GM21786 (cell line): ENCODE results near the gene SSU72.
"Not testable (repeated sequence)": the region's sequence is repeated elsewhere in the genome, so short reads cannot be mapped to it uniquely, and the experiment has no call there.

Experiments used
- ATAC-seq: cut with Tn5 transposase; IDR thresholded peaks from one replicate; pipeline ENCODE4 v1.9.1; 2021; ENCODE audit not compliant: unreplicated experiment

Gene SSU72

DNA sequence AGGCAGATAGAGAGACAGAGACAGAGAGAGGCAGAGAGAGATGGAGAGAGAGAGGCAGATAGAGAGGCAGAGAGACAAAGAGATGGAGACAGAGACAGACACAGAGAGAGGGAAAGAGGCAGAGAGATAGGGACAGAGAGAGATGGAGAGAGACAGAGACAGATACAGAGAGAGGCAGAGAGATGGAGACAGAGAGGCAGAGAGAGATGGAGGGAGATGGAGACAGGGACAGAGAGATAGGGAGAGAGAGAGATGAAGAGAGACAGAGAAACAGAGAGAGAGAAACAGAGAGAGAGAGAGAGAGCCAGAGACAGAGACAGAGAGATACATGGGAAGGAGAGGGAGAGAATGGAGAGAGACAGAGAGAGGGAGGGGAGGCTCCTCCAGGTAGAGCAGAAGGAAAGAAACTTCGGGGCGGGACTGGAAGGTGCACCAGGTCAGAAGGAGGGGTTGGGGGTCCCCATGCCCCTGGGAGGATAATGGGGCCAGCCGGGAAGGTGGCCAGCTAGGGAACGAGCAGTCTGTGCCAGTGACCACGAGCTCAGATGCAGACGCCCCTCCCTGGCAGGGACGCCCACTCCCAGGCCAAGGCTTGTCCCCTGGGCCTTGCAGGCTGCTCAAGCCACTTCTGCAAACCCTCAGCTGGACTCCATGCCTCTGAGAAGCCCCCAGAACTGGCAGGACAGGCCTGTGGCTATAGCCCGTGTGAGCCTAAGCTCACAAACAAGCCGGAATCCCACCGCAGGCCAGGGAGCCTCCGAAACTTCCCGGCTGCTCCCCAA is 22.0 kb upstream of the SSU72 start:
- no peak for ATAC-seq

DNA sequence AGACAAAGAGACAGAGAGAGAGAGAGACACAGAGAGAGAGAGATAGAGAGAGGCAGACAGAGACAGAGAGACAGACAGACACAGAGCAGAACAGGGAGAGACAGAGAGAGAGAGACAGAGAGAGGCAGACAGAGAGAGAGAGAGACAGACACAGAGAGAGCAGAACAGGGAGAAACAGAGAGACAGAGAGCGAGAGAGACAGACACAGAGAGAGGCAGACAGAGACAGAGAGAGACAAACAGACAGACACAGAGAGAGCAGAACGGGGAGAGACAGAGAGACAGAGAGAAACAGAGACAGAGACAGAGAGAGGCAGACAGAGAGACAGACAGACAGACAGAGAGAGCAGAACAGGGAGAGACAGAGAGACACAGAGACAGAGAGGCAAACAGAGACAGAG is 20.7 kb upstream of the SSU72 start:
- ATAC-seq, result not testable (repeated sequence)

DNA sequence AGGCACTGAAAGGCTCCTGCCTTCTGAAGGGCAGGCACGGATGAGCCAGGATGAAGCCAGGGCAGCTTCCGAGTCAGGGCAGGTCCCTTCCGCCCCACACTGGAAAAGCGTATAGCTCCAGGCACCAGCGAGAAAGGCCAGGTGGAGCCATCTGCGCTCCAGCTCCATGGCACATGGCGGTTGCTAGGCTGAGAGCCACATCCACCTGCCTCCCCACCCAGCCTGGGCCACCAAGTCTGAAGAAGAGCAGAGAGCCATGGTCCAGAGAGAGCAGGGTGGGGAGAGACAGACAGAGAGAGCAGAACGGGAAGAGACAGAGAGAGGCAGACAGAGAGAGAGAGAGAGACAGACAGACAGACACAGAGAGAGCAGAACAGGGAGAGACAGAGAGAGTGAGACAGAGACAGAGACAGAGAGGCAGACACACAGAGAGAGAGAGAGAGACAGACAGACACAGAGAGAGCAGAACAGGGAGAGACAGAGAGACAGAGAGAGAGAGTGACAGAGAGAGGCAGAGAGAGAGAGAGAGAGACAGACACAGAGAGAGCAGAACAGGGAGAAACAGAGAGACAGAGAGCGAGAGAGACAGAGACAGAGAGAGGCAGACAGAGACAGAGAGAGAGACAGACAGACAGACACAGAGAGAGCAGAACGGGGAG is 20.1 kb upstream of the SSU72 start:
- ATAC-seq, result no peak

DNA sequence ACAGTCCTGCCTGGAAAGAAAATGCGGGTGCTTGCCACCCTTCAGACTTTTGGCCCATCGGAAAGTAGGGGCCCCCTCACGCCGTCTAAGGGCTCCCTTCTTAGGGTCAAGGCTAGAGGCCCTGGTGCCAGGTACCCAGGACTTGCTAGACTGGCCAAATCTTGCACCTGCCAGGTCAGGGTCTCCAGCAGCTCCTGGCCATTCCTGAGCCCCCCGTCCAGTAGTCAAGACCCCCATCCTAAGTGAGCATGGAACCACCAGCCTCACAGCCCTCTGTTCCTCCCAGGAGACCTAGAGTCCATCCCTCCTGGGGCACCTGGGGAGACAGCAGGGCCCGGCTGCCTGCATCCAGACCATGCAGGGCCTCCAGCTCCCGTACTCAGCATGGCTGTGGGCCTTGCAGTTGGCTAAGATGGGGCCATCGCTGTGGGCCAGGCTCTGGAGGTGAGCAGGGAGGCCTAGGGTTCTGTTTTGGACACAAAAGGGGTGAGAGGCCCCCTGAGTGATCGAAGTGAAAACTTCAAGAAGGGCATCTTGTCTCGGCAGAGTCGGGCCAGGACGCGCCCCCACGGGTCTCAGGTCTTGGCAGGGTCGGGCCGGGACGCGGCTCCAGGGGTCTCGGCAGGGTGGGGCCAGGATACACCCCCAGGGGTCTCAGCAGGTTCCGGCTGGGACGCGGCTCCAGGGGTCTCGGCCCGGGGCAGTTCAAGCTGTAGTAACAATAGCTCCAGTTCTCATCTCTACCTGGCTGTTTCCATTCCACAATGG is 19.4 kb upstream of the SSU72 start:
- ATAC-seq, result no peak

DNA sequence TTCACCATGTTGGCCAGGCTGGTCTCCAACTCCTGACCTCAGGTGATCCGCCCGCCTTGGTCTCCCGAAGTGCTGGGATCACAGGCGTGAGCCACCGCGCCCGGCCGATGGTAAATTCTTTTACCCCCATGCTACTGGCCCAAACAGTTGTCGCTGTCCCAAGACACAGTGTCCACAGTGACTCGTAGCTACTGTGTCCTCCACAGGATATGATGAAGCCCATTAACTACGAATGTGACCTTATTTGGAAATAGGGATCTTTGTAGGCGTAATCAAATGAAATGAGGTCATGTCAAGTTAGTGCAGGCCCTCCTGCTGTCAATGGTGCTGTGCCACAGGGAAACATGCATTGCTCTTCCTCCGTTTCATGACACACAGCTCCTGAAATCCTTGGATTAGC is 16.8 kb upstream of the SSU72 start:
- ATAC-seq, result no peak

DNA sequence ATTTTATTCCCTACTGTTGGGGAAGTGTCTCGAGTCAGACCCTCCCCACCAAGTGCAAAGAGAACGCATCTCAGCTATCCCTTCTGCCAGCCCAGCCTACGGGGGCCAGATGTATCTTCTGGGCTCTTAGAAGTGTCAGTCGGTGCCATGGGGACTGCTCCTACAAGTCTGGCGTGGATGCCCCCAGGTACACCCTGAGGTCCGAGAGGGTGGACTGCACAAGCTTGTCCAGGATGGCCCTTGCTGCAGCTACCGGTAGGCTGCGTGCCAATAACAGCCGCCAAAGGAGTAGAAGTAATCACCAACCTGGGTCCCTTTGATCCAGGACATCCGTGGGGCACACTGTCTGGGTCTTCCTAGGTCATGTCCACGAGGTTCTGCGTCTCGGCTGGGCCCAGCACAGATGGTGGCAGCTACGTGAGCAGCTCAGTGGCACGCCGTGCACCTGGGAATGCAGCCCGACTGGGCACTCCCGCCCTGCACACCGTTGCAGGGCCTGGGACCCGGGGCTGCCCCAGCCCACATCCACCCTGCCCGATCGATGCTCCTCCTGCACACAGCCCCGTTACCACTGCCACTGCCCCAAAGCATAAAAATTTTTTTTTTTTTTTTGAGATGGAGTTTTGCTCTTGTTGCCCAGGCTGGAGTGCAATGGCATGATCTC is 8.8 kb upstream of the SSU72 start:
- no peak for ATAC-seq

DNA sequence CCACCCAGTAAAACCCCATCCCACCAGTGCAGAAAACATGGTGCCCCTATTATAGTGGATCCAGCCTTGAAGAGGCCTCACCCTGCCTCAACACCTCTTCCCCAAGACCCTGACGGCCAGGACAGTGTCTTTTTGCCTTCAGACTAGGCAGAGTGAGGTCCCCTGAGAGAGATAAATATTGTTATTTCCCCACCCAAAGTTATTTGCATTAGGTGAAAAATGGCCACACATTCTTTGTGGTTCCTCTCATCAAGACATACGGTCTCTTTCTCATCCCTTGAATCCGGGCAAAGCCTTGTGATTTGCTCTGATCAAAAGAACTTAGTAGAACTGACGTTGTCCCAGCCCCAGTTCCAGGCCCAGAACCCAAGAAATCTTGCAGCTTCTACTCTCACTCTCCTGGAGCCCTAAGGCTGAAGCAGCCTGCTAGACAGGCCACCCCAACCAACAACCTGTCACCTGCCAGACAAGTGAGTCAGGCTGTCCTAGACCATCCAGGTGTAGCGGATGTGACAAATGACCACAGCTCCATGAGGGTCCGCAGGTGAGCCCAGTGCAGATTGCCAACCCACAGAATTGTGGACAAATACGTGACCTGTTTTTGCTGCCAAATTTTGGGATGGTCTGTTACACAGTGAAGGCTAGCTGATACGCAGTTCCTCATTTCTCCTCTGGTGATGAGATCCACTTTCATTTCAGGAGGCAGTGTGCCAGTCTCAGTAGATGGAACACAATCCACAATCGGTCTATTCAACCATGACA is 8.1 kb upstream of the SSU72 start:
- no peak for ATAC-seq

DNA sequence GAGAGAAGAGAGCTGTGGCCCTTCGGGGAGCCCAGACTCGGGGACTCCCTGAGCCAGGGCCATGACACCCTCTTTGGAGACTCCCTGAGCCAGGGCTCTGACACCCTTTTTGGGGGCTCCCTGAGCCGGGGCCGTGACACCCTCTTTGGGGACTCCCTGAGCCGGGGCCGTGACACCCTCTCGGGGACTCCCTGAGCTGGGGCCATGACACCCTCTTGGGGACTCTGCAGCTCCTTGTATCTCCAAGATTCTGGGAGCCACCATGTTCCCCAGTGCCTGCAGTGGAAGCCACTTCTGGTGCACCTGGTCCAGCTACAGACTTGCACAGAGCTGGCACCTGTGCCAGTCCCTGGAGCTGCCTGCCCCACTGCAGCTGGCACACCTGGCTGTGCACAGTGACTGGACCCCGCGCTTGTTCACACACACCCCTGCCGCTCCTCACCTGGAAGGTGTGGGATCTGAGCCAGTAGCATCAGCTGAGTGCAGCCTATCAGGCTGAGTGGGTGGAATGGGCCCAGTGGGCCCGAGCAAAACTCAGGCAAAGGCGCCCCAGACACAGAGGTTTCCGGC is 3.8 kb upstream of the SSU72 start:
- no peak for ATAC-seq

DNA sequence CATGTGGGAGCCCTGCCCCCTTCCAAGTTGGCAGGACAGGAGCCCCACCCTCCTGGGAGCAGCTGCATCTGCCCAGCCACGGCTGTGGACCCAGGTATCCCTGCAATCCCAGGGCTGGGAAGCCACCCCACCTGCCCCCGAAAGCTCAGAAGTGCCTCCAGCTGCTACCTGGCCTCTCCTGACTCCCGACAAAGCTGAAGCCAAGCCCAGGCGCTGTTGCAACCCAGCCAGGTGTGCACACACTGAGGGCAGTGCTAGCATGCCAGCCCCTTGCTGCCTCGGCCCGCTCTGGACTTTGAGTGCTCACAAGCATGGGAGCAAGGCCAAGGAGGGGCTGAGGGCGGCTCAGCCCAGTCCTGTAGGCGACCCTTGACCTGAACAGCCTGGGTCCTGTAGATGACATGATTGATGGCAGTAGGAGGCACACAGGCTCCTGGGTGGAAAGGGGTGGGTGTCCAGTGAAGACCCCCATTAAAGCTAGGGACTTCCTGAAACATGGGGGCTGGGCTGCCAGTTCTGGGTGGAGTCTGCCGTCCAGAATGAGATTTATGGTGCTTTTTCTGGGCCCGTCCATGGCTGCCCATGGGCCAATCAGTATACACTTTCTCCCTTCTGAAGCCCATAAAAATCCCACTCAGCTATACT is 2.8 kb upstream of the SSU72 start:
- ATAC-seq, result no peak

DNA sequence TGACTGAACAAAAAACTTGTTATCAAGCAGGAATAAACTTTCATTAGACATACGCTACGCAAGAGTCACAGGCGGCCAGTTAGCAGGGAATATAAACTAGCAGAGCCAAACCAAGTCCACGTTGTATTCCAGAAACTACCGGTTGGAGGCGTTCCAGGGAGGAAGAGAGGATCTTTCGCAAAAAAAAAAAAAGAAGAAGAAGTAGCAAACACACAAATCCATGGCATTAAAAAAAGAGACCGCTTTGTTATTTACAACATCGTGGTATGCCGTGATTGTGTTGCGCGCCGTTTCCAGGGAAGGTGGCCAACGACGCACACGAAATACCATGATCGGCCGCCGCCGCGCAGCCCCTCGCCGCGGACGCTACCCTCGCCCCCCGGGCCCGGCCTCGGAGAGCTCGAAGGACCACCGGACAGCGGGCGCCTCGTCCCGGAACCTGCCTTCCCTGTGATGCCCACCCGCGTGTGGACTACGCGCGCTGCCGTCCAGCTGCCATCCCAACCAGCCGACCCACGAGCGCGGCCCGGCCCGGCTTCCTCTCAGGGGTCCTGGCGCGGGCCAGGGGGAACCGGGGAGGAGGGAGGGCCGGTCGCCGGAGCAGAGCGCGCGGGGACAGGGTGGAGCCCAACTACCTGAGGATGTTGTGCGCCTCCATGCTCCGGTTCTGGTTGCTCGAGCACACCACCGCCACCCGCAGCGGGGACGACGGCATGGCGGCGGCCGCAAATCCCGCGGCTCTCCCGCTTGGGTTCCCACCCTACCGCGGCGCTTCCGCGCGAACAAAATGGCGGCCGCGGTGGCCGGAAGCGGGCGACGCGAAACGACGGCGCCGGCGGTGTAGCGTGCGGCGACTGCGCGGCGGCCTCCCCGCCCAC is 581 bp downstream of the SSU72 start:
- ATAC-seq, result peak; percentile 46

DNA sequence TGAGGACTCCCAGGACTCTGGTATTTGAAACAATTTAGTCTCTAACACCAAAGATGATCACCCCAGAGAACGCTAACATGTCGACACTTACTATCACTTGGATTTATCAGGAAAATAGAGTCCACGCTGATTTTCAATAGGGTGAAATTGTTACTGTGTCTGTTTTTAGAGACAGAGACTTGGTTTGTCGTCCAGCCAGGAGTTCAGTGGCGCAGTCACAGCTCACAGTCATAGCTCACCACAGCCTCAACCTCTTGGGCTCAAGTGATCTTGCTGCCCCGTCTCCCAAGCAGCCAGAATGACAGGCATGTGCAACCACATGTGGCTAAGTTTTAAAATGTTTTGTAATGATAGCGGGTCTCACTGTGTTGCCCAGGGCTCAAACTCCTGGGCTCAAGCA is 5.3 kb downstream of the SSU72 start:
- no peak for ATAC-seq

DNA sequence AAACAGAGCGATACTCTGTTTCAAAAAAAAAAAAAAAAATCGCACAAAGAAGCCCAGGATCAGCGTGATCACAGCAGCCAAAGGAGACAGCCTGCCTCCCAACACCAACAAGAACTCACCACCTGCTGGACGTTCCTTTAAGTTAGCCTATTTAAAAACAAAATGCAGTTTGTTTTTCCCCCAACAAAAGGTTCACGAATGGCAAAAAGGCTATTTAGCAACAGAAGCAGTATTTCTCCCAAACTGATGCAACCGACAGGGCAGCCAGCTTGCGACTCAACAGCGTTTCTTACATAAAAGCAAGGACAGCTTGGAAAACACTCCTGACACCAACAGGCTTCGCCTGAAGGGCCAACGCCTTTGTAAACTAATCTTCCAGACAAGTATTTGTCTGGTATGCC is 6.8 kb downstream of the SSU72 start:
- ATAC-seq, result no peak

DNA sequence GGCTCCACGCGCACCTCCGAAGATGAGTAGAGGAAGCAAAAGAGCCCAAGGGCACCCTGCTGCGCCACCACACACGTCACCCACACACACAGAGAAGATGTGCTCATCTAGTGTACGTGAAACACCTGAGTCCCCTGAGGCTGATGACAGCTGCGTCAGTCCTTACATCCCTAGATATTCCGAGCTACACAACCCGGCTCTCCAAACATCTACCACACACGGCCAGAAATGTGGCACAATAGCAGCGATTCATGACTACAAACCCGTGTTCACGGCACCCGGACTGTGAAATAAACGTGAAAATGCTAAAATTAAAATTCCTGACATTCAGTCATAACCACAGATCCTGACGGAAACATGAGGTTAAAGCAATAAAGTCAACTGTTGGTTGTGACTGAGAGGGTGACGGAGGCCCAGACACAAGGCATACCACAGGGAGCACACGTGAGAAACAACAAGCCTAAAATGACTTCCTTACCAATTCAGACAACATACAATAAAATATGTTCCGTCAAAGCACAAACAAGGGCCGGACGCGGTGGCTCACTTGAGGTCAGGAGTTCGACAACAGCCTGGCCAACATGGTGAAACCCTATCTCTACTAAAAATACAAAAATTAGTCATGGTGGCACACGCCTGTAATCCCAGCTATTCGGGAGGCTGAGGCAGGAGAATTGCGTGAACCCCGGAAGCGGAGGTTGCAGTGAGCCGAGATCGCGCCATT is 7.3 kb downstream of the SSU72 start:
- no peak for ATAC-seq

DNA sequence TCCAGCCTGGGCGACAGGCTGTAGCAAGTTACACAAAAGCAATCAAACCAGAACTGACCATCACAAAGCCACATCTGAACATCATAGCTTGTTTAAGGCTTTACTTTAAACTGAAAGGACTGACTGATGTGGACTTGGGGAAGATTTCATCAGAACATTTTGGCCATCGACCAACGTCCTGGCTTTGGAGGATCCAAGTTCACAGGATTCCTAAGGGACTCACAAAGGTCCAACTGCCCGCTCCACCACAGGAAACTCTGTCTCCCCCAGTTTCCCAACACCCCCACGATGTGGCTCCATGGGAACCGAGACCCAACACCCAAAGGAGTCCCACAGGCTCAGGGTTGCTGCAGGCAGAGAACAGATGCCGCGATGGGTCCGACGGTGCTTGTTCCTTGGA is 9.3 kb downstream of the SSU72 start:
- no peak for ATAC-seq

DNA sequence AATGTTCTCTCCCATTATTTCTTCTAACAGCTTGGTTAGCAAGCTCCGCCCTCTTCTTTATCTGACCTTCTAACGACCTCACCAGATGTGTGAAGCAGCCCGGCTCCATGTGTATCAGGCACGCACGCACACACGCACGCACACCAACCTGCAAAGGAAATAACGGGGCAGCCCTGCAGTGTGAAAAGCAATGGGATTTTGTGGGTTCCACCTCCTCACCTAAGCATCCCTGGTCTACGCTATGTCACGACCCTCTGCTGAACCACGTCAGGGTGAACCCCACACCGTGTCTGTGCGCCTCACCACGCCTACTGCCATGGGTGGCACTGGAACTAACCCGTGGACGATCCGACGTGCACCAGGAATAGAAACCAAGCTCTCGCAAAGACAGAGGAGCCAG is 10.4 kb downstream of the SSU72 start:
- ATAC-seq, result no peak

DNA sequence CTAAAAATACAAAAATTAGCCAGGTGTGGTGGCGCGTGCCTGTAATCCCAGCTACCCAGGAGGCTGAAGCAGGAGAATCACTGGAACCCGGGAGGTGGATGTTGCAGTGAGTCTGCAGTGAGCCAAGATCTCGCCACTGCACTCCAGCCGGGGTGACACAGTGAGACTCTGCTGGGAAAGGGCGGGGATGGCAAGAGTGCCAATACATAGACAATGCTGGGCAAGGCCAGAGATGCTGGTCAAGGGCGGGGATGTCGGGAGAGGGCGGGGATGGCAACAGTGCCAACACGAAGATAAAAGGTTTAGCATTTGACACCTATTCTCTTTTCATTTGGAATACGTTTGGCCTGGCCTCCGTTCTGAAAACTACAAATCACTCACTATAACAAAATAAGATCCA is 11.0 kb downstream of the SSU72 start:
- no peak for ATAC-seq

DNA sequence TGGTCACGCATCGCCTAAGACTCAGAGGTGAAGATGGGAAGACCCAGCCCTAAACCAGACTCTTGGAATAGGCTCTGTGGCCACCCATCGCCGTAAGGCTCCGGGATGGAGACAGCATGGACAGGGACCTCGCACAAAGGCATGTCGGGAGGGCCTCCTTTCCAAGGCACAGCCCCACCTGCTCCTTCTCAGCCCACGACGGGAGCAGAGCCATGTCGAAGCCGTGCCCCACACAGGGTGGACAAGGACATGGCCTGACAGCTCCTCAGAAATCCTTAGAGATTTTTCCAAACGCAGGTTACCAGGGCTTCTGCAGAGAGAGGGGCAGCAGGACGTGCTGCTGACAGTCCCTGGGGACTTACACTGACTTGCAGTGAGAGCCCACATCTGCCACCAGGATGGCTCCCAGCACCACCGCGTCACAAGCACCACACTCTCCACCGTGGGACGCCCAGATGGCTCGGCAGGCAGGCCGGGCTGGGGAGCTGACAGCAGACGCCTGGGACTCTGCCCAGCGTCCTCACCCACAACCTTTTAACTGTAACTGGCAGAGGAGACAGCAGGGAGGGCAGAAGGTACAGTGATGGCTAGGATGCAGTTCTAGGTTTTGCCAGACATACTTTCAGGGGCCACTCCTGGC is 12.0 kb downstream of the SSU72 start:
- no peak for ATAC-seq
